Stimulated activated CD4-positive, alpha-beta T cell treated with anti-CD3 and anti-CD28 coated beads, TNF-alpha, amount 100 ng/mL, for 48 hours (primary cell): ENCODE data around the gene TATDN3.
"Not testable (repeated sequence)": the region's sequence is repeated elsewhere in the genome, so short reads cannot be mapped to it uniquely, and the experiment has no call there.

ENCODE experiments used
- DNase-seq, 3 donors: peaks; one replicate each; pipeline ENCODE4 v3.0.0-alpha.2; 2020; ENCODE audit warnings: low read depth in 3 of 3

Gene TATDN3

GRCh38 chr1:212828395-212828794, 36.7 kb downstream of the TATDN3 start:
- DNase-seq = no peak

- not testable (repeated sequence) for DNase-seq
These were observed 41.8 kb downstream of the TATDN3 start for GRCh38 chr1:212833211-212834207.

- no peak for DNase-seq
These were observed 46.5 kb downstream of the TATDN3 start for GRCh38 chr1:212838145-212838544.

GRCh38 chr1:212844521-212844920, 52.8 kb downstream of the TATDN3 start:
- not testable (repeated sequence) for DNase-seq

GRCh38 chr1:212847549-212847948, 55.9 kb downstream of the TATDN3 start, which contains the start of gene SPATA45:
TSS of gene SPATA45 (minus strand) at chr1:212847649. CDS start at chr1:212836149, 11,500 bp downstream.
- DNase-seq = no peak

GRCh38 chr1:212852105-212852688, 60.5 kb downstream of the TATDN3 start:
- no peak for DNase-seq

- no peak for DNase-seq
These were observed 62.0 kb downstream of the TATDN3 start for GRCh38 chr1:212853658-212854057.

- DNase-seq = no peak
These were observed 65.1 kb downstream of the TATDN3 start for GRCh38 chr1:212856755-212857154.

- DNase-seq = peak; percentile 88 to 93 (median 92)
These were observed 66.3 kb downstream of the TATDN3 start, which contains the start of gene FLVCR1 for GRCh38 chr1:212857992-212858460. TSS of gene FLVCR1 (plus strand) at chr1:212858275. CDS start at chr1:212858453, 178 bp downstream.

- peak in 1 of 3 donors; percentile 27 for DNase-seq
These were observed 67.0 kb downstream of the TATDN3 start for GRCh38 chr1:212858461-212859265.

- DNase-seq = no peak
These were observed 69.3 kb downstream of the TATDN3 start for GRCh38 chr1:212860713-212861581.

GRCh38 chr1:212862111-212862690, 70.5 kb downstream of the TATDN3 start:
- DNase-seq = no peak

- not testable (repeated sequence) for DNase-seq
These were observed 71.7 kb downstream of the TATDN3 start for GRCh38 chr1:212863345-212863744.

- DNase-seq = no peak
These were observed 72.5 kb downstream of the TATDN3 start for GRCh38 chr1:212864201-212864600.
